KBM-7 (cell line): ENCODE measurements around the gene UGT1A5.
"Not testable (repeated sequence)": the region's sequence is repeated elsewhere in the genome, so short reads cannot be mapped to it uniquely, and the experiment has no call there.

ENCODE experiments used
- DNase-seq: peaks from one replicate; pipeline ENCODE4 v3.0.0-alpha.2; 2015
- in situ Hi-C: fragments of 300-500 bp; cut with MboI; formaldehyde crosslinking; loops from 2 replicates; pipeline ENCODE4 v1.14.3; 2020; ENCODE audit warnings: low sequenced_read_pairs, low pct_unique_long_range_greater_than_20kb, mixed read lengths

UGT1A5 gene

GRCh38 chr2:233736868-233737653 is 24.4 kb downstream of the UGT1A5 start:
- DNase-seq, in situ Hi-C loops: not testable (repeated sequence)

- no peak for DNase-seq
- in situ Hi-C loops = no loop called here
Observed at GRCh38 chr2:233740870-233741269, 28.2 kb downstream of the UGT1A5 start.

GRCh38 chr2:233743464-233744259 is 31.0 kb downstream of the UGT1A5 start:
- in situ Hi-C loops = no loop called here
- DNase-seq = no peak

- no peak for DNase-seq
- in situ Hi-C loops = no loop called here
Observed at GRCh38 chr2:233745073-233745755, 32.5 kb downstream of the UGT1A5 start.

GRCh38 chr2:233745838-233746237 is 33.1 kb downstream of the UGT1A5 start:
- in situ Hi-C loops, DNase-seq: not testable (repeated sequence)

GRCh38 chr2:233746475-233747282 is 34.0 kb downstream of the UGT1A5 start:
- no peak for DNase-seq
- in situ Hi-C loops = no loop called here

GRCh38 chr2:233747283-233747544 is 34.5 kb downstream of the UGT1A5 start:
- no peak for DNase-seq
- in situ Hi-C loops = no loop called here

GRCh38 chr2:233750689-233751088 is 38.0 kb downstream of the UGT1A5 start:
- DNase-seq, in situ Hi-C loops: not testable (repeated sequence)

- in situ Hi-C loops, DNase-seq: not testable (repeated sequence)
Observed at GRCh38 chr2:233751212-233752009, 38.7 kb downstream of the UGT1A5 start.

- in situ Hi-C loops = no loop called here
- DNase-seq = no peak
Observed at GRCh38 chr2:233754872-233755611, 42.3 kb downstream of the UGT1A5 start.

- DNase-seq = no peak
- in situ Hi-C loops = no loop called here
Observed at GRCh38 chr2:233756429-233757081, 43.8 kb downstream of the UGT1A5 start.

GRCh38 chr2:233758141-233758540 is 45.4 kb downstream of the UGT1A5 start:
- in situ Hi-C loops = no loop called here
- no peak for DNase-seq

GRCh38 chr2:233758849-233759248 is 46.1 kb downstream of the UGT1A5 start:
- in situ Hi-C loops = no loop called here
- DNase-seq = no peak

- in situ Hi-C loops = no loop called here
- DNase-seq = no peak
Observed at GRCh38 chr2:233760043-233760442, 47.3 kb downstream of the UGT1A5 start, which contains the start of gene UGT1A1. TSS of gene UGT1A1 (plus strand) at chr2:233760270. CDS start at chr2:233760288, 18 bp downstream.

GRCh38 chr2:233761040-233761769 is 48.5 kb downstream of the UGT1A5 start:
- in situ Hi-C loops = no loop called here
- DNase-seq = no peak

GRCh38 chr2:233764264-233764663 is 51.6 kb downstream of the UGT1A5 start:
- in situ Hi-C loops = no loop called here
- no peak for DNase-seq

GRCh38 chr2:233764761-233765160 is 52.1 kb downstream of the UGT1A5 start:
- no peak for DNase-seq
- in situ Hi-C loops = no loop called here
